ENCODE data around the gene TRAF3.

The TRAF3 gene

DNA sequence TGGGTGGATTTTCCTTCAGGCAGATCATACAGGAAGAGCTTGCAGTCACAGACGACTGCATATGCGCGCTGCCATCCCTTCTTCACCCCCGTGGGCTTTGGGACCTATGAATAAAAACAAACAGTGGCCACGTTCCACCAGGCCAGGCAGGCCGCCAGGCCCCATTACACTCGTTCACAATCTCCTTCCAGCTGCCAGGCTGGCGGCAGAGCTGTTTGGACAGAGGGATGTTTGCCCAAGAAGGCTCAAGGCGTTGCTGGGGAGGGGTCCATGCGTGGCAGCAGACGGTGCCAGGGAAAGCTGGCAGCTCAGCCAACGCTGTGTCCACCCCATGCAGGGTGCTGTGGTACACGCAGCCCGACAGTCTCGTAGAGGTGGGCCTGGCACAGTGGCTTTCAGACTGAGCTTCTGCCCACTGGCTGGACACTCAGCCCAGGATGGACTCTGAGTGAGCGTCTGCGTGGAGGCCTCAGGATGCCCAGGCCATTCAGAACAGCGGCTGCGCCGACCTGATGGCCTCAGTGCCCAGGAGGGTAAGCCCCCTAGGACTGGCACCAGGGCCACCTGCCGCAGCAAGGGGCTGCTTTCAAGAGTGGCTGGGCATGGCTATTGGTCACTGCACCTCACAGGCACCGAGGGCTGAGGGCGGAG is 172.7 kb downstream of the TRAF3 start:
- DNase-seq (ENCODE audit: low read depth): no peak
- no peak overlapping the region for H3K4me3 ChIP-seq (ENCODE audit: control insufficient read depth, low read depth, low read length)
- TF ChIP-seq, protein P1, sequence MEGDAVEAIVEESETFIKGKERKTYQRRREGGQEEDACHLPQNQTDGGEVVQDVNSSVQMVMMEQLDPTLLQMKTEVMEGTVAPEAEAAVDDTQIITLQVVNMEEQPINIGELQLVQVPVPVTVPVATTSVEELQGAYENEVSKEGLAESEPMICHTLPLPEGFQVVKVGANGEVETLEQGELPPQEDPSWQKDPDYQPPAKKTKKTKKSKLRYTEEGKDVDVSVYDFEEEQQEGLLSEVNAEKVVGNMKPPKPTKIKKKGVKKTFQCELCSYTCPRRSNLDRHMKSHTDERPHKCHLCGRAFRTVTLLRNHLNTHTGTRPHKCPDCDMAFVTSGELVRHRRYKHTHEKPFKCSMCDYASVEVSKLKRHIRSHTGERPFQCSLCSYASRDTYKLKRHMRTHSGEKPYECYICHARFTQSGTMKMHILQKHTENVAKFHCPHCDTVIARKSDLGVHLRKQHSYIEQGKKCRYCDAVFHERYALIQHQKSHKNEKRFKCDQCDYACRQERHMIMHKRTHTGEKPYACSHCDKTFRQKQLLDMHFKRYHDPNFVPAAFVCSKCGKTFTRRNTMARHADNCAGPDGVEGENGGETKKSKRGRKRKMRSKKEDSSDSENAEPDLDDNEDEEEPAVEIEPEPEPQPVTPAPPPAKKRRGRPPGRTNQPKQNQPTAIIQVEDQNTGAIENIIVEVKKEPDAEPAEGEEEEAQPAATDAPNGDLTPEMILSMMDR (IDR thresholded peaks at IDR 0.05; ENCODE audit: control insufficient read depth, insufficient read depth, low read depth, low read length, missing control alignments): no peak

- no peak for DNase-seq (ENCODE audit: low read depth)
- H3K4me3 ChIP-seq (ENCODE audit: control insufficient read depth, low read depth, low read length): no peak overlapping the region
- TF ChIP-seq, protein P1 (IDR thresholded peaks at IDR 0.05; ENCODE audit: control insufficient read depth, insufficient read depth, low read depth, low read length, missing control alignments): no peak
These were observed 173.8 kb downstream of the TRAF3 start for GRCh38 chr14:102951034-102951433.

DNA sequence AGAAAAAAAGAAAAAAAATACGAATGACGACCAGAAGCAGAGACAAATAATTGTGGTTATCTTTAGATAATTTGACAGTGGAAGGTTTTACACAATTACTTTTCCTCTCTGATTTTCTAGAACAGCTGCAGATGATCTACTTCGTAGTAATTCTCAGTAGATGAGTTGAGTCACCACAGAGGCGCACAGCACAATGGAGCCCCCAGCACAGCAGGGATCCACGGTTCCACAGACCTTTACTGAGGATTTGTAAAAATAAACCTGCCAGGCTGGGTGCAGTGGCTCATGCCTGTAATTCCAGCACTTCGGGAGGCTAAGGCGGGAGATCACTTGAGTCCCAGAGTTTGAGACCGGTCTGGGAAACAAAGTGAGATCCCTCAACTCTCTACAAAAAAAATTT is 174.6 kb downstream of the TRAF3 start:
- TF ChIP-seq, protein P1 (IDR thresholded peaks at IDR 0.05; ENCODE audit: control insufficient read depth, insufficient read depth, low read depth, low read length, missing control alignments): no peak
- H3K4me3 ChIP-seq (ENCODE audit: control insufficient read depth, low read depth, low read length): no peak overlapping the region
- DNase-seq (ENCODE audit: low read depth): peak; percentile 46

GRCh38 chr14:102952276-102952675 is 175.0 kb downstream of the TRAF3 start:
- no peak overlapping the region for H3K4me3 ChIP-seq (ENCODE audit: control insufficient read depth, low read depth, low read length)
- DNase-seq (ENCODE audit: low read depth): no peak
- TF ChIP-seq, protein P1 (IDR thresholded peaks at IDR 0.05; ENCODE audit: control insufficient read depth, insufficient read depth, low read depth, low read length, missing control alignments): no peak

- TF ChIP-seq, protein P1 (IDR thresholded peaks at IDR 0.05; ENCODE audit: control insufficient read depth, insufficient read depth, low read depth, low read length, missing control alignments): no peak
- H3K4me3 ChIP-seq (ENCODE audit: control insufficient read depth, low read depth, low read length): no peak overlapping the region
- DNase-seq (ENCODE audit: low read depth): no peak
These were observed 175.9 kb downstream of the TRAF3 start for GRCh38 chr14:102953100-102953499.

DNA sequence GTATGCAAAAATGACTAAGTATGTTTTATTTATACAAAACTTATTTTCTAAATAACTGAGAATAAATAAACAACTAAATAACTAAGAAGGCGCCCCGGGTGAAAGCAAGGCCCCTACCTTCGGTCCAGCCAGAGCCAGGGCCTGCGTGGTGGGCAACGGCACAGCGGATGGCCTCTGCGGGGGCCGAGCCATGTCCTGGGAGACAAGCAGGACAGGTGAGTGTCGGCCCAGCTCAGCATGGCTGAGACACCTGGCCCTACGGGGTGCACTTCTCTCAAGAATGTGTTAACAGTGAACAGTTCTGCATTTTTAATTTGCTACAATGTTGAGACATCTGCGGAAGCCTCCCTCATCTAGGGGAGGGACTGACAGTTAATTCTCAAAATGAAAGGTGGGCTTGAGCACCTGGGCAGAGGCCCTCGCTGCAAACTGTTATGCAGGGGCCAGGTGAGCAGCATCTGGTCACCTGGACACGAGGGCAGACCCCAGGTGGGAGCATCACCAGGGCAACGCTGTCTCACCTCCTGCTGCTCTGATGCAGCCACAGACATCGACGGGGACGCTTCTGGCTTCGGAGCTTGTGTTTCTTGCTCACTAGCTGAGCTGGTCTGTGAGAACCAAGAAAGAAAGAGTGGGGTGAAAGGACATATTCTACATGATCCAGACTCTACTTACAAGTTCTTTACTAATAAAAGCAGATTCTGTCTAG is 177.0 kb downstream of the TRAF3 start:
- H3K4me3 ChIP-seq (ENCODE audit: control insufficient read depth, low read depth, low read length): no peak overlapping the region
- no peak for DNase-seq (ENCODE audit: low read depth)
- TF ChIP-seq, protein P1 (IDR thresholded peaks at IDR 0.05; ENCODE audit: control insufficient read depth, insufficient read depth, low read depth, low read length, missing control alignments): no peak

All from AG09309 (cell line).